Measurements from ENCODE around the gene TM9SF1.
"Not testable (repeated sequence)": the region's sequence is repeated elsewhere in the genome, so short reads cannot be mapped to it uniquely, and the experiment has no call there.

The TM9SF1 gene

DNA sequence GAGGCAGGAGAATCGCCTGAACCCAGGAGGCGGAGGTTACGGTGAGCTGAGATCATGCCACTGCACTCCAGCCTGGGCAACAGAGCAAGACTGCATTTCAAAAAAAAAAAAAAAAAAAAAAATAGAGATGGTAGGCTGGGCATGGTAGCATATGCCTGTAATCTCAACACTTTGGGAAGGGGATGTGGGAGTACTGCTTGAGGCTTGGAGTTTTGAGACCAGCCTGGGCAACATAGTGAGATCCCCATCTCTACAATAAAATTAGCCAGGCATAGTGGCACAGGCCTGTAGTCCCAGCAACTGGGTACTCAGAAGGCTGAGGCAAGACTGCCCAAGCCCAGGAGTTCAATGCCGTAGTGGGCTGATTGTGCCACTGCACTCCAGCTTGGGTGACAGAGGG is 27.7 kb upstream of the TM9SF1 start:
- not testable (repeated sequence) for DNase-seq

GRCh38 chr14:24219521-24219920 is 24.3 kb upstream of the TM9SF1 start:
- no peak for DNase-seq

DNA sequence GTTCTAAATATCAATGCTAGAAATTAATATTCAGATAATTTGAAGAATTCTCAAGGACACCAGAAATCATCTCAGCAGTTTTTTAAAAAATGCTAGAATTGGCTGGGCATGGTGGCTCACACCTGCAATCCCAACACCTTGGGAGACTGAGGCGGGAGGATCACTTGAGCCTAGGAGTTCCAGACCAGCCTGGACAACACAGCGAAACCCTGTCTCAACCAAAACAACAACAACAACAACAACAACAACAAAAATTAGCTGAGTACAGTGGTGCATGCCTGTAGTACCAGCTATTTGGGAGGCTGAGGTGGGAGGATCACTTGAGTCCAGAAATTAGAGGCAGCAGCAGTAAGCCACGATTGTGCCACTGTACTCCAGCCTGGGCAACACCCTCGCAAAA is 23.8 kb upstream of the TM9SF1 start:
- no peak for DNase-seq

- not testable (repeated sequence) for DNase-seq
Observed at GRCh38 chr14:24216876-24217275, 21.6 kb upstream of the TM9SF1 start.

GRCh38 chr14:24216345-24216699 is 21.1 kb upstream of the TM9SF1 start:
- DNase-seq: no peak

- peak; percentile 88 for DNase-seq
Observed at GRCh38 chr14:24215495-24216344, 20.5 kb upstream of the TM9SF1 start, which contains the start of gene MDP1. MDP1 (minus strand) TSS chr14:24216066; CDS start chr14:24215955, 111 bp downstream.

GRCh38 chr14:24213866-24214662 is 18.8 kb upstream of the TM9SF1 start:
- no peak for DNase-seq

DNA sequence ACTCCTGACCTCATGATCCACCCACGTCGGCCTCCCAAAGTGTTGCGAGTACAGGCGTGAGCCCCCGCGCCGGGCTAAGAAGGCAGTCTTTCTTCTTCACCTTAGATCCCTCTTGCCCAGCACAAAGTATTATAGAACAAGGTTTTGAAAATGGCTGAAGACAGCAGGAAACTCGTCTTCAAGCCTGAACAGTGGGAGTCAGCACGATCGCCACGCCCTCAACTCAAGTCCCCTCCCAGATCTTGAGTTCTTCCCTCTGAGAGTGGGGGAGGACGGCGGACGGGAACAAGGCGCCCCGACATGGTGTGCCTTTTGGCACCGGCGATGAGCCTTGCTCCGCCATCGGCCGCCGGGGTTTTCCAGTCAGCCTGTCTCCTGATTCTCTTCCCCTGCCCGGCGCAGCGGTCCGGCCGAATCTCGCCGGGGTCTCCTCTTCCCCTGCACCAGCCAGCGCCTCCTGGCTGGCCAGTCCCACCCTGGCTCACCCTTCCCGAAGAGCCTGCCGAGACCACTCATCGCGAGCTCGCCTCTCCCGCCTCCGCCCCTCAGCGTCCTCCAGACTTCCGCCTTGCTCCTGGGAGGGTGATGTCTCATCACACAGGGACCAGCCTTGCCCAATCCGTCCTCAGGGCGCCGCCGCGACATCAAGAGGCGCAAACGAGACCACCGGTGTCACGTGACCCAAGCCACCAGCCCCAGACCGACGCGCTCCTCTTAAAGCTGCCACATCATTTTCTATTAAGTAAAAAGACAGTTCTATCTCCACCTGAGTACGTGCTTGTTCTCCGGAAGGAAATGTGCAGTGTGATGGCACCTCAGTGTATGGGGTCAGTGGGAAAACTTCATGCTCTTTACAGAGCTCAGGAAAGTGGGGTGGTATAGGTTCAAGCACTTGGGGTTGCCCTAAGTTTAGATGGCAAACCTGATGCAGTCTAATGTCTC is 18.0 kb upstream of the TM9SF1 start, which contains the start of gene CHMP4A:
Gene CHMP4A (minus strand): TSS at position 565 of the 942 bp plus-strand sequence. CDS start 49 bp downstream, at position 516.
- DNase-seq: peak; percentile 95

DNA sequence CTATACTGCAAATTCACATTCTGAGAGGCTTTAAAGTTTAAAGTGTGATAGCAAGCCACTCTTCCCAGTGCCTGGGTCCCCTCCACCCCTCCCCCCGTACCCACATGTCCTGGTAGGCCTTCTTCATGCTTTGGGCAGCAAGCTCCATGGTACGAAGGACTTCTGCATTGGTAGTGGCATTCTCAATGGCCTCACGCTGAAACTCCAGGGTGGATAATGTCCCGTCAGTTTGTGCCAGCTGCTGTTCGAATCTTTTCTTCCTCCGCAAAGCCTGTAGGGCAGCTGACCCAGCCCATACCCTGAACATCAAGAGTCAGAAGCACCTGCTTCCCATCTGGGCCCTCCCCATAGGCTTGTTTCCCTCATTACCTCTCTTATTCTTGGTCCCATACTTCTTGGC is 16.1 kb upstream of the TM9SF1 start:
- DNase-seq: no peak

DNA sequence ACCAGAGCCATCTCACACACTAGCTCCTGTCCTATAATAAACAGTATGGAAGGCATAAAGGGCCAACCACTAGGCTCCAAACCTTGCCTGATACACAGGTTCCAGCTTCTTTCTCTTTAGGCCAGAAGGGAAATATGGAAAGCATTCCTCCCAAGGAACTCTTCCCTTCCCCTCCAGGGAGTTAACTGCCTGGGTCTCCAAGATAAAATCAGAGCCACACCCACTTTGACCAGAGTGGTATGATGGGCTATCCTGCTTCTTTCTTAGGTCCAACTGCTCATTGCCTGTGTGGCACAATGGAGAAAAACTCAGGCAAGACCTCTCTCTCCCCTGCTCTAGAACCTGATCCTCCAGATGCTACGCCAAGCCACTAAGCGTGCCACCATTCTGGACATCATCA is 12.4 kb upstream of the TM9SF1 start:
- DNase-seq: no peak

GRCh38 chr14:24207104-24207551 is 11.9 kb upstream of the TM9SF1 start:
- no peak for DNase-seq

DNA sequence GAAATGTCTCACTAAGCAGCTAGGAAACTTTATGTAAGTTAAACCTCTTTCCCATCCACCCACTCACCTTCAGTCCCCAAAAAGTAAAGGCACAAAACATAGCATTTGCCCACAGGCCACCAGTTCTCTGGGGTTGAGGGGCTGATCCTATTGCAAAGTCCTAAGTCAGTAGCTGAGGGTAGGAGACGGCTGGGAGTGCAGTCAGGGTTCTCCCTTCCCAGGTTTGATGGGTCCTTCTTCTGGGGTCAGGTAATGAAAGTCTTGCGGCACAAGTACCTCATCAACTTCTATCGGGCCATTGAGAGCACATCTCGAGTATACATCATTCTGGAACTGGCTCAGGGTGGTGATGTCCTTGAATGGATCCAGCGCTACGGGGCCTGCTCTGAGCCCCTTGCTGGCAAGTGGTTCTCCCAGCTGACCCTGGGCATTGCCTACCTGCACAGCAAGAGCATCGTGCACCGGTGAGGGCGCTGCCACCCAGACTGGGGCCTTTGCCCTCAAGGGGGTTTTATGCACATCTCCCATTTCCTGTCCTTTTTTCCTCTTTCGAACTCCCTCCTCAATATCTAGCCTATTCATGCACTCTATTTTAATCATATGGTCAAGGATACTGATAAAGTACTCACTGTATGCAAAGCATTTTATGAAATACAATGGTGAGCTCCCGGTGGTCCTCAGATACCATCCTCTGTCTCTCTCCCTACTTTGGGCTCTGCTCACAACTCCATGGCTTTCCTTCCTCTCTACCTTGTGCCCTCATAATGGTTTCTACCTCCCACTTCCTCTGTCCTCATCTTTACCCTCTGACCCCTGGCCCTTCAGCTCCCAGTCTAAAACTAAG is 11.2 kb upstream of the TM9SF1 start:
- no peak for DNase-seq

DNA sequence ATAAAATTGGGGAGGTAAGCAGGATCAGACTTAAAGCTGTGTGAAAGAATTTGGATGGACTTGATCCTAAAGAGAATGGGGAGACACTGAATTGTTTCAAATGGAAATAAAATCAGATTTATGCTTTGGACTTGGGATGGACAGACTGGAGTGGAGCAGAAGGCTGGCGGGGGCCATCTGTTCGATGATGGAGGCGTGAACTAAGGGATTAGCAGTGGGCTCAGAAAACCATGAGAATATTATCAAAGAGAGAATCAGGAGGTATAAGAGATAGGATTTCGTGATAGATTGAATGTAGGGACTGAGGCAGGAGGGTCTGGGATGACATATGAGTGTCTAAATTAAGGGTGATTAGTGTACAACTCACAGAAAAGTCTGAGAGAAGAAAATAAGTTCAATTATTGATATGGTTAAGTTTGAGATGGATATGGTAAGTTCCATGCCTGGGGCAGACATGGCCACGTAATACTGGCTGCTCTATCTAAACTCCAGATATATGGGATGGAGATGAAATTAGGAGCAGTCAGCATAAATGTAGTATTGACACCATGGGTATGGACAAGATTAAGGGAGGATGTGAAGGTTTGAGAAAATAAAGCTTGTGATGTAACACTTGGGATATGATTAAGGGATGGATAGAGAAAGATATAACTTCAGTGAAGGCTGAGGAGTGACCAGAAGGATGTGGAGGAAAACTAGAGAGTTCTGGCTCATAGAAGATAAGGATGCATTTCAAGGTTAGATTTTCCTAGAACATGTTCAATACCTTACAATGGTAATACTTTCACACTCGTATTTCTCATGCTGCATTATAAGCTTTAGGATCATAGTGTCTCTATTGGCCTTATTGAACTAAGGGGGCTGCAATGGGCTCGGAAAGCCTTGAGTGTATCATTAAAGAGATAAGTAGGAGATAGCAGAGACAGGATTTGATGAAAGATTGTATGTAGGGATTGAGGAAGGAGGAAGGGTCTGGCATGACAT is 9.2 kb upstream of the TM9SF1 start:
- no peak for DNase-seq

DNA sequence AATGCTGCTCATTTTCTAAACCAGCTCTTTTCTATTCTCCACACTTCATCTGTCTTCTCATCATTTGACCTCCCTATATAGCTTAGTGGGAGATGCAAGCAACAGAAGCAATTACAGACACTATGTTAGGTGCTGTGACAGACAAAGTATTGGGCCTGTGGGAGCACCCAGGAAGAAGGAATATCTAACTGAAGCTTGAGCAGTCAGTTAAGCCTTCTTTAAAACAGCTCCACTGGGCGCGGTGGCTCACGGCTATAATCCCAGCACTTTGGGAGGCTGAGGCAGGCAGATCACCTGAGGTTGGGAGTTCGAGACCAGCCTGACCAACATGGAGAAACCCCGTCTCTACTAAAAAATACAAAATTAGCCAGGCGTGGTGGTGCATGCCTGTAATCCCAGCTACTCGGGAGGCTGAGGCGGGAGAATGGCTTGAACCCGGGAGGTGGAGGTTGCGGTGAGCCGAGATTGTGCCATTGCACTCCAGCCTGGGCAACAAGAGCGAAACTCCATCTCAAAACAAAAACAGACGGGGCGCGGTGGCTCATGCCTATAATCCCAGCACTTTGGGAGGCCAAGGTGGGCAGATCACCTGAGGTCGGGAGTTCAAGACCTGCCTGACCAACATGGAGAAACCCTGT is 8.1 kb upstream of the TM9SF1 start:
- DNase-seq: not testable (repeated sequence)

- not testable (repeated sequence) for DNase-seq
Observed at GRCh38 chr14:24202538-24202937, 7.3 kb upstream of the TM9SF1 start.

DNA sequence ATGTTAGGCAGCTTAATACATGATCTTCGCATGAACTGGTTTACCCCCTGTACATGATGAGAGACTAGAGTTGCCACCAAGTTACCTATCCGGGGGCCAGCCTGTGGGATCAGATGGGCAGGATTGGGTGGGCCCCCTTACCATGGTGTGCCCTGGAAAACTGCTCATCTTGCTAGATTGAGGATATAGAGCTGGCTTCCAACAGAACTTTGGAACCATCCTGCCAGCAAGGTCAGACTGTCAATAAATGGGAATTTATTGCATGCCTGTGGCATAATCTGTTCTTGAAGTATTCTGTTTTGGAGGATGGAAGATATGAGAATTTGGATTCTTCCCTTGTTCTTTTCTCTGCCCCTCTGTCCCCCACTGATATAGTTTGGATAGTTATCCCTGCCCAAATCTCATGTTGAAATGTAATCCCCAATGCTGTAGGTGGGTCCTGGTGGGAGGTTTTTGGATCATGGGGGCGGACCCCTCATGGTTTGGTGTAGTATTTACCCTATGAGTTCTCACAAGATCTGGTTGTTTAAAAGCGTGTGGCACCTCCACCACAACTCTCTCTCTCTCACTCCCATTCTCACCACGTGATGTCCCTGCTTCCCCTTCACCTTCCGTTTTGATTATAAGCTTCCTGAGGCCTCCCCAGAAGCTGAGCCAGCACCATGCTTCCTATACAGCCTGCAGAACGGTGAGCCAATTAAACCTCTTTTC is 3.7 kb upstream of the TM9SF1 start:
- no peak for DNase-seq

DNA sequence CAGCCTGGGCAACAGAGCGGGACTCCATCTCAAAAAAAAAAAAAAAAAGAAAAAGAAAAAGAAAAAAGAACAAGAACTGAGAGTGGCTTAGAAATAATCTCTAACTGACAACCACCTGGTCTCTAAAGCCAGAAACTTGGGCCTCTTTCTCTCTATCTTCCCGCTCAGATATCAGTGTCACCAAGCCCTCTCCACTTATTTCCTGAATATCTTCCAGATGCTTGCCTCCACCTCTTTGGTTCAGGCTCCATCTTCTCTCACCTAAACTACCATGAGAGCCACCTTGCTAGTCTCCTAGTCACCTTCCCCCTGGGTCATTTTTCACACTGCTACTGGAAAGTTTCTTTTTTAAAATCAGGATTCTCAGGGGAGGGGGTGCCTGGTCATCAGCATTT is 1.8 kb upstream of the TM9SF1 start:
- no peak for DNase-seq

GRCh38 chr14:24196071-24197055 is 1.1 kb upstream of the TM9SF1 start:
- no peak for DNase-seq
